ENCODE results near the gene MGAT4A.
"Not testable (repeated sequence)": the region's sequence is repeated elsewhere in the genome, so short reads cannot be mapped to it uniquely, and the experiment has no call there.

MGAT4A gene

DNA sequence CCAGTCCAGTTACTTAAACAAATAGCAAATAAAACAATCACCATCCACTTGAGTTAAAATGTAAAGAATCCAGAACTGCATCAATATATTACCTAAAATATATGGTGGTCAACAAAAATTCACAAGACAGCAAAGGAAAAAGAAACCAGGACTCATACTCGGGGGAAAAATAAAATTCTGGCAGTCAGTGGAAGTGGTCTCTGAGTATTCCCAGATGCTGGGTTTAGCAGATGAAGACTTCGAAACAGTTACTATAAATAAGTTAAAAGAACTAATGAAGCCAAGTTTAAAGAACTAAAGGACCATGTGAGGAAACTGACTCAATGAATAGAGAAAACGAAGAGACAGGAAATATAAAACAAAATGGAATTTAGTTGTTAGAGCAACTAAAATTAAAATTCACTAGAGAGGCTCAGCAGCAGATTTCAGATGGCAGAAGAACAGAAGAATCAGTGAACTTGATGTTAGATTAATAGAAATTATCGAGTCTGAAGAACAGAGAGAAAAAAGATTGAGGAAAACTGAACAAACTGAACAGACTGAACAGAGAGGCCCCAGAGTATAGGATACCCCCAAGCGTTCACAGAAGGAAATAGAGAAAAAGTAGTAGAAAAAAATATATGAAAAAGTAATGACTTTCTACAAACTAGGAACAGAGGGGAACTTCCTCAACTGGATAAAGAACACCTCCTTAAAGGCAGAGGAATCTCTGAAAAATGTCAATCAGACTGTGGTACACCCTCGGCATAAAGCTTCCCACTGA, 27.9 kb downstream of the MGAT4A start:
- DNase-seq (ENCODE audit: low read depth in 2 of 2): no peak

GRCh38 chr2:98702127-98702802, 28.7 kb downstream of the MGAT4A start:
- DNase-seq (ENCODE audit: low read depth in 2 of 2): no peak

- no peak for DNase-seq (ENCODE audit: low read depth in 2 of 2)
These were observed 29.7 kb downstream of the MGAT4A start for GRCh38 chr2:98701230-98701629.

- no peak for DNase-seq (ENCODE audit: low read depth in 2 of 2)
These were observed 32.0 kb downstream of the MGAT4A start for GRCh38 chr2:98698896-98699295.

- no peak for DNase-seq (ENCODE audit: low read depth in 2 of 2)
These were observed 33.1 kb downstream of the MGAT4A start for GRCh38 chr2:98697651-98698337.

DNA sequence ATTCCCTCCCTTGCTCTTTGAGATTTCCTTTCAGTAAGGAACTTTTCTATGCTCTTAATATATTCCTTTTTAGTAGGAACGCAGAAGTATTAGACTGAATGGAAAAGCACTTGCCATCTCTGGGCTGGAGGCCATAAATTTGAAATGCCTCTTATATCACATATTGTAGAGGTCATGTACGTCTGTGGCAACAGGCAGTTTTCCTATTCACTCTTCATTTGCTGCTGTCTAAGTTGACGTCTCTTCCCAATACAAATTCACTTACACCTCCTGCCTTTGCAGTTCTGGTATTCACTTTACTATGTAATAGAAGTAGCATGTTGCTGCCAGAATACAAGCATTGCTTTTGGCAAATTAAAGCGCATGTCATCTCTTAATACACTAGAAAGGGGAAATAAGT, 34.7 kb downstream of the MGAT4A start:
- no peak for DNase-seq (ENCODE audit: low read depth in 2 of 2)

- DNase-seq (ENCODE audit: low read depth in 2 of 2): no peak
These were observed 35.7 kb downstream of the MGAT4A start for GRCh38 chr2:98695255-98695654.

DNA sequence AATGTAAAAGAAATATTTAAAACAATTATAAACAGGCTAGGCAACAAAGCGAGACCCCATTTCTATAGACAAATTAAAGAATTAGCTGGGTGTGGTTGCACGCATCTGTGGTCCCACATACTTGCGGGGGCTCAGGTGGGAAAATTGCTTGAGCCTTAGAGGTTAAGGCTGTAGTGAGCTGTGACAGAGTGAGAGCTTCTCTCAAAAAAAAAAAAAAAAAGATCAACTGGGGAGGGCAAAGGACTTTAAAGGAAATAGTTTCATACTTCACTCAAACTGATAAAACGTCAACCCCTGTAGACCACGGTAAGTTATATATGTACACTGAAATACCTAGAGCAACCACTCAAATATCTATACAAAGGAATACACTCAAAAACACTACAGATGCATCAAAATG, 37.5 kb downstream of the MGAT4A start:
- DNase-seq (ENCODE audit: low read depth in 2 of 2): no peak

GRCh38 chr2:98692090-98693054, 38.6 kb downstream of the MGAT4A start:
- DNase-seq (ENCODE audit: low read depth in 2 of 2): no peak

GRCh38 chr2:98691303-98691702, 39.6 kb downstream of the MGAT4A start:
- DNase-seq (ENCODE audit: low read depth in 2 of 2): no peak

DNA sequence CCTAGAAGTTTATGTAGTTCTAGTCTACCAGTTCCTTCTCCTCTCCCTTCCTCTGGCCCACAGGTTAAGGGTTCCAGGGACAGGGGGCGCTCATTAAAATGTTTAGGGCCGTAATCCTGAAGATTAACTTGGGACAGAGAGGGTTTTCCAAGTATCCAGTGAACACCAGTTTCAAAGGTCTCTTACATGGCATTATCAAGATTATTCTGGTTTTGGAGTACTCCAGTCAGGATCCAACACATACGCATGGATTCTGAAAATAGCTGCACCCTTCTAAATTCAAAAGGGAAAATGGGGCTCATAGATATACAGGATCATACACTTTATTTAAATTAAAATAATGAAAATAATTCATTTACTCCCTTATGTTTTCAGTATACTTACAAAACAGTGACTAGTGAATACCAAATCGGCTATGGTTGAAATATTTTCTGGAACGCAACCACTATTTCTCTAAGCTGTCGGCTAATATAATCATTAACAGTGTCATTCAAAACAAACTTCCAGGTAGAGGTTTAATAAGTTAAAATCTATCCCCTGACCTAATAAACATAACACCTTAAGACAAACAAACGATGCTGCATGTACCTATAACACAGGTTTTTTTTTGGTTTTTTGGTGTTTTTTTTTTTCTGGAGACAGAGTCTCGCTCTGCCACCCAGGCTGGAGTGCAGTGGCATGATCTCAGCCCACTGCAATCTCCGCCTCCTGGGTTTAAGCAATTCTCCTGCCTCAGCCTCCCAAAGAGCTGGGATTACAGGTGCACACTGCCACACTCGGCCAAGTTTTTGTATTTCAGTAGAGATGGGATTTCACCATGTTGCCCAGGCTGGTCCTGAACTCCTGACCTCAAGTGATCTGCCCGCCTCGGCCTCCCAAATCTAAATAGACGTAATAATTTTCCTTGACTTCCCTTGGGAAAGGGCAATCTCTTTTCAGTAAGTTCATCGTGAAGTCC, 44.7 kb downstream of the MGAT4A start:
- no peak for DNase-seq (ENCODE audit: low read depth in 2 of 2)

DNA sequence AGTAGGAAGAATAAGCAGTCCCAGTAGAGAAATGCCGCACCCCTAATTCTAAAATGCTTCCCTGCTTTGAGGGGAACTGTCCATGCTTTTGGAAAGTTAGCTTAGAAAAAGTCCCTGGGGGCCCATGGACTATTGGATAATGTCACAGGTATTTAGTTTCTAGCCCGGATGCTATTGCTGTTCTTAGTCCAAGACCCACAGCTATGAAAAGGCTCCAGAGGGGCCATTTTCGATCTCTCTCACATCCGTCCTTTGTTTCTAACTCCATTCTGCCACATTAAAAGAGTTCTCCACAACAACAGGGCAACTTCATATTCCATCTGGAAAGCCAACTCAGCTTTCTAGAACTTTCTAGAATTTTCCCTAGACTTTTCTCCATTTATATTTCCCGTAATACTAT, 47.2 kb downstream of the MGAT4A start:
- DNase-seq (ENCODE audit: low read depth in 2 of 2): no peak

DNA sequence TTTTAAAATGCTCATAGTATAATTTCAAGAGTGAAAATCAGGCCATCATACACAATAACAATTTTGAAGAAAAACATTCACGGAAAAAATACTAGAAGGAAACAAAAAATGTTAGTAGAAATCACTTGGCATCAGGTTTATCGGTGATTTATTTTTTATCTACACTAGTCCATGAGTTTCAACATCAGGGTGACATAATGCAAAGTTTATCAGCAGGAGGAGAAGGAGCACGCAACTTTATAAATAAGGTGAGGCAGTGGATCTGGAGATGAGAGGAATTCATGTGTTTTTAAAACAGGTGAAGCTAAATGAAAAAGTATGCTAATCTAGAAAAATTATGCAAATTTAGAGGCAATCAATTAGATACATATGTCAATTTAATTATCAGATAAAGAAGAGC, 54.2 kb downstream of the MGAT4A start:
- no peak for DNase-seq (ENCODE audit: low read depth in 2 of 2)

- DNase-seq (ENCODE audit: low read depth in 2 of 2): no peak
These were observed 56.5 kb downstream of the MGAT4A start for GRCh38 chr2:98674233-98674964.

DNA sequence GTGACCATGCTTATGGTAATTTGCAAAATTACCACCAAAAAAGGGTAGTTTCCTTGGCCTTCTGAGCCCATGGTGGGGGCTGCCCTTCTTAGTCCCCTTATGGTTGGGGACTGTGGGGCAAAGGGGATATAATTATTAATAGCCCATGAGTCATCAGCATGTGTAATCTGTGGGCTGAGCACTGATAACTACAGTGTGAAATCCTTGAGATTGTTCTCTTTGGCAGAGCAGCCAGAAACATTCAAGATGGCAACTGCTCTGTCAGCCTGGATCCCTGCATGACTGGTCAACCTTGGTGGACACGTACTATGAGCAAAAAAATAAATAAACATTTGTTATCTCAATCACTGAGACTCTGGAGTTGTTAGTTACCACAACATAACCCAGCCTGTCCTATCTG, 61.3 kb downstream of the MGAT4A start:
- no peak for DNase-seq (ENCODE audit: low read depth in 2 of 2)

DNA sequence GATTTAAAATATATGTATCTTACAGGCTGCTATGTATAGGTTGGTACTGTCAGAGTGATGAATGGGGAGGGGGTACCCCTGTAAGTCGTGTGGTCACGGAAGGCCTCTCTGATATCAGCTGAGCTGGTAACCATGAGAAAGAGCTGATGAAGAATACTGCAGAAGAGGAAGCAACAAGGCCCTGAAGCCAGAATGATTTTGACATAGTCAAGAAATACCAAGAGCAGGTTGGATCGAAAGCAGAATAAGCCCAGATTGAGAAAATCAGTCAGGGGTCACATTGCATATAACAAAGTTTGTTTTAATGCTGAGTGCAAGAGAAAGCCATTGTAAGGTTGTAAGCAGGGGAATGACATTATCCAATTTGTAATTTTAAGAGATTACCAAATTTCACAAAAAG, 65.3 kb downstream of the MGAT4A start:
- no peak for DNase-seq (ENCODE audit: low read depth in 2 of 2)

GRCh38 chr2:98664323-98664722, 66.6 kb downstream of the MGAT4A start:
- no peak for DNase-seq (ENCODE audit: low read depth in 2 of 2)

- DNase-seq (ENCODE audit: low read depth in 2 of 2): no peak
These were observed 67.3 kb downstream of the MGAT4A start for GRCh38 chr2:98663511-98664090.

- not testable (repeated sequence) for DNase-seq (ENCODE audit: low read depth in 2 of 2)
These were observed 71.5 kb downstream of the MGAT4A start for GRCh38 chr2:98659491-98659840.

Measured in stimulated activated CD8-positive, alpha-beta memory T cell treated with anti-CD3 and anti-CD28 coated beads, Interleukin-2, amount 100 ng/mL, for 48 hours (primary cell).